CD4-positive, alpha-beta T cell treated with Interleukin-12 subunit alpha and Interleukin-12 subunit beta, for 1 hour (primary cell): ENCODE measurements around the gene SYT5.
A peak's percentile ranks its signal among the peaks of the same experiment; 100 is the strongest.
"Not testable (repeated sequence)": the region's sequence is repeated elsewhere in the genome, so short reads cannot be mapped to it uniquely, and the experiment has no call there.

ENCODE experiments used
- DNase-seq: peaks from one replicate; pipeline ENCODE4 v3.0.0-alpha.2; 2020

The SYT5 gene

GRCh38 chr19:55179606-55180484 is at the start of gene SYT5:
Gene SYT5, minus strand, starts transcription at chr19:55180289. Its CDS starts 1,248 bp downstream, at chr19:55179041.
- peak; percentile 70 for DNase-seq

GRCh38 chr19:55229789-55230182 is 49.7 kb upstream of the SYT5 start:
- no peak for DNase-seq

GRCh38 chr19:55229145-55229788 is 49.2 kb upstream of the SYT5 start:
- no peak for DNase-seq

DNA sequence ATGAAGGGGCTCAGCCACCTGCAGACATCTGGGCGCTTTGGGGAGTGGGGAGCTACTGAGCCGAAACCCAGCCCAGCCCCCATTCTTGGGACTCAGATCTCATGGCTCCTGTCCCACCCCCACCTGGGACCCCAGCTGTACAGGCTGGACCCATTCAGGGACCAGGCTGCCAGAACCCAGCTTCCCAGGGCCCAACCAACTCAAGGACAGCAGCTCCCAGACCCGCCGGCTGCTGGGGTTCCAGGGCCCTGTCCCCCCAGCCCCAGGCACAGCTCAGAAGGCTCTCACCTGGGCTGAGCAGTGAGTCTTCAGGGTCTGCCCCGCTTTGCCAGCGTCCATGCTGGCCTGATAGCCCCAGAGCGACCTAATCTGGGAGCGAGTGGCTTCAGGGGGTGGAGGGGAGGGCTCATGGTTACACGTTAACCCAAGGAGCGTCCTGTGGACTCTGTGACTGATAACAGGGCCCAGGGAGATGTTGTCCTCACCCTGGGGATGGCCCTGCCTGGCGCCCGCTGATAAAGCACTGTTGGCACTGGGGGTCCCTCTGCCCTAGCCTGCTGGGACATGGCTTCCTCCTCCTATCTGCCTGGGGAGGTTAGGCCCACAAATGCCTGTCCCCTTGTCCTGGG is 48.4 kb upstream of the SYT5 start, which contains the start of gene TMEM86B:
Gene TMEM86B, minus strand, starts transcription at position 361 of the 629 bp plus-strand sequence. Its CDS starts 22 bp downstream, at position 339.
- DNase-seq: no peak

DNA sequence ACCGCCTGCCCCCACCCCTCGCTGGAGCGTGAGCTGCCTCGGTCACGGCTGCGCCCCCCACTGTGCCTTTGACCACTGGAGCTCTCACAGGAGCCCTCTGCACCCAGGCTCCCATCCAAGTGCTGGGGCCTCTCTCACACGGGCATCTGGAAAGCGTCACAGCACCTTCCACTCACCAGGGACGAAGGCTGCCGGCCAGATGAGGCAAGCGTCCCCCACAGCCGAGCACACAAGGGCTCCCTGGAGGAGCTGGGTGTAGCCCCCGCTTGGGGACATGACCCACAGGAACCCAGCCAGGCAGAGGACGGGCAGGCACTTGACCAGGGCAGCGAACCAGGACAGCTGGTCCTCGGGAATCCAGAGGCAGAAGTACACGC is 47.9 kb upstream of the SYT5 start:
- no peak for DNase-seq

GRCh38 chr19:55227241-55228014 is 47.3 kb upstream of the SYT5 start:
- no peak for DNase-seq

DNA sequence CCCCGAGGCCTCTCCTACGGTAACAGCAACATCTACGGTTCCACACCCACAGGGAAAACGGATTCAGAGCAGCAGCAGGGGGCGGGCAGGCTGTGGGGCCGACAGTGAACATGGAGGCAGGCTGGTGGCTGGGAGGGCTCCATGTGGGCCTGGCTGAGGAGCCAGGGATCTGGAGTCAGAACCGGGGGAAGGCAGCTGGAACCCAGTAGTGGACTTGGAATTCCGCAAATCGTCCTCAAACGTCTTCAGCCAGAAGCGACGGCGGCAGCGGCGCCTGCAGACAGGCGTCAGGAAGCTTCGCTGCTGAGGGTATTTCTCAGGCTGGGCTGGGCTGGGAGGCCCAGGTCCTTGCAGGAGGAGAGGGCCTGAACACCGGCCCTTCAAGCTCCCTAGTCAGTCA is 46.7 kb upstream of the SYT5 start:
- no peak for DNase-seq

- no peak for DNase-seq
Measured at GRCh38 chr19:55226273-55226672, 46.2 kb upstream of the SYT5 start.

DNA sequence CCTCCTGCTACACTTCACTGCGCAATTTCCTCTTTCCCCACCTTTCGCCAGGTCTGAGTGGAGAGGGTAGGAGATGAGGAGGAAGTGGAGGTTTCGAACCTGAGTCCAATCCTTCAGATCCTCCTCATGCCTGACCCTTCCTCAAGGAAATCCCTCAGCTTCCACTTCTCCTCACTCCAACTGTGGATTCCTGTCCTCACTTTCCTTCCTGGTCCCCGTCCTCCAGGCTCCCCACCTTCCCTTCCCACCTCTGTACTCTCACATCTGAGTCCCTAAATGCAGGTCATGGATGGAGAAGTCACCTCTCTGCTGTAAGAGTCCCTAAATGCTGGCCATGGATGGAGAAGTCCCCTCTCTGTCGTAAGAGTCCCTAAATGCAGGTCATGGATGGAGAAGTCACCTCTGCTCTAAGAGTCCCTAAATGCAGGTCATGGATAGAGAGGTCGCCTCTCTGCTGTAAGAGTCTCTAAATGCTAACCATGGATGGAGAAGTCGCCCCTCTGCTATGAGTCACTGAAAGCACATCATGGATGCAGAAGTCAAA is 45.4 kb upstream of the SYT5 start:
- no peak for DNase-seq

GRCh38 chr19:55224679-55225414 is 44.8 kb upstream of the SYT5 start:
- not testable (repeated sequence) for DNase-seq

GRCh38 chr19:55224038-55224665 is 44.1 kb upstream of the SYT5 start:
- no peak for DNase-seq

DNA sequence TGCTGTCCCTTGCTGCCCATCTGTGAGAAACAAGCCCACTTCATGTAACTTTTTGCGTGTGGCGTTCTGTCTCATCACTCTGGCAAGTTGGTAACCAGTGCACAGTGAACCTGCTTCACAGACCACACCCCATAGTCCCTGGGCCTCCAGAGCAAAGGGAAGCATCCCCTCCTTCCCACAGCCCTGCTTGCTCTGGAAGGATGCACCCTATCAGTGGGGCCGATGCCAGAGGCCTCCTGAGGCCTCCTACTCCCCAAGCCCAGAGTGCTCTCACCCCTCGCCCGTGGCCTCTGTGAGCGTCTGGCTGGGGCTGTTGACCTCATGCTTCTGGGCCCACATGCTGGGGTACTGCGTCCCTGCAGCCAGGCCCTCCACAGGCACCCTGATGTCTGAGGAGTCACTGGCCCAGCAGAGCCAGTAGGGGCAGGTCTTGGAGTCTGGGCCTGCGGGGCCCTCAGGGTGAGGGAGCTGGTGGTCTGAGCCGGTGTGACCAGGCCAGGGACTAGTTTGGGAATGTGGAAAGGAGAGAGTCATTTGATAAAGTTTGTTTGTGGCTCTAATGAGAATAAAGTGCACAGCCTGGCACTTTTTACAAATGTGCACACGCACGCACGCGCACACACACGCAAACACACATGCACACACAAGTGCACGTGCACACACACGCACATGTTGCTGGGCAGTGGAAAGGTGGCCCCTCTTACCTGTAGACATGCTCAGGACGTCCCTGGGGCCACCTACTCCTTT is 43.4 kb upstream of the SYT5 start:
- no peak for DNase-seq

DNA sequence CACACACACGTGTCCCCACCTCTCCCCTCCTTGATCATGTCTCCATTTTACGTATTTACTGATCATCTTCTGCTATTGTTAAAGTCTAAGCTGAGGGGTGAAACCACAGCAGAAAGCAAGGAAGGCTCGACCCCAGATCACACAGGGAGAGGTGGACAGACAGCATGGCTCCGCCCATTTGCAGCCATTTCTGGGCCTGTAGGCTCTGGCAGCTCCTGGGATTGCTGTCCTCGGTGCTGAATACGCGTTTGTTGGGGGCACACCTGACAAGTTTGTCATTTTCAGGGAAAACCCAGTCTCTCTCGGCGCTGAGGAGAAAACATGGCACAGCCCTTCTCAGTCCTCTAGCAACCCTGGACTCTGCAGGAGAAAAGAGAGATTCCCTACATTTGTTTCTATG is 40.4 kb upstream of the SYT5 start:
- DNase-seq: no peak

- DNase-seq: peak; percentile 41
Measured at GRCh38 chr19:55216461-55217198, 36.5 kb upstream of the SYT5 start.

DNA sequence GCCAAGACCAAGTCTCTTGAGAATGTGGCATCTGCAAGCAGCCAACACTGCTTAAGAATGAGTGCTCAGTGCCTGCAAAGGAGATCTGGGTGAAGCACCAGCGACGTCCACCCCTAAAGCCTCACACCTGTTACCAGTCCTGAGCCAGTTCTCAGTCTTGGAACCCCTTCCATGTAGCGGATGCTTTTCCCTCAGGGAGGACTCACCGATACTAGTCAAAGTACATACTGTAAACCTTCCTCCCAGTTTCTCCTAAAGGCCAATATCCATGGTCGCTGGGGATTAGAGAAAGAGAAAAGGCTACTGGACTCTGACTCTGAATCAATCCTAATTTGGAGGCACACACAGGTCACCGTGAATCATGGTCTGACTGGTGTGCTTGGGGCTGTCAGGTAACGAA is 33.5 kb upstream of the SYT5 start:
- DNase-seq: no peak

DNA sequence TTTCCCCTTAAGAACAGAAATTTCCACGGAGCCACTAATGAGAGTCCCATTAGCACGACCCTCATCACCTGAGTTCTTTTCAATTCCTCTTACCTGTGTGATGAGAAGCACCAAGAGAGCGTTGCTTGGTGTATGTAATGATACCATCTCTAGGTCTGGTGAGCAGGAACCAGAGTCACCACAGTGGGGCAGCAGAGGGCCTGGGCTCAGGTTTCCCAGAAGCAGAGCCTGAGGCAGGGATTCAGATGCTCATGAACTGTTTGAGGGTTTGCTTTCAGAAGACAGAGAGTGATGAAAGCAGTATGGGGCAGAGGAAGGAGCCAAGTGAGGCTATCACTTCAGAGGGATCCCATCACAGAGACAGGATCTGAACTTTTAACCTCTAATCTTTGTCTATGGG is 32.4 kb upstream of the SYT5 start:
- DNase-seq: peak; percentile 47

DNA sequence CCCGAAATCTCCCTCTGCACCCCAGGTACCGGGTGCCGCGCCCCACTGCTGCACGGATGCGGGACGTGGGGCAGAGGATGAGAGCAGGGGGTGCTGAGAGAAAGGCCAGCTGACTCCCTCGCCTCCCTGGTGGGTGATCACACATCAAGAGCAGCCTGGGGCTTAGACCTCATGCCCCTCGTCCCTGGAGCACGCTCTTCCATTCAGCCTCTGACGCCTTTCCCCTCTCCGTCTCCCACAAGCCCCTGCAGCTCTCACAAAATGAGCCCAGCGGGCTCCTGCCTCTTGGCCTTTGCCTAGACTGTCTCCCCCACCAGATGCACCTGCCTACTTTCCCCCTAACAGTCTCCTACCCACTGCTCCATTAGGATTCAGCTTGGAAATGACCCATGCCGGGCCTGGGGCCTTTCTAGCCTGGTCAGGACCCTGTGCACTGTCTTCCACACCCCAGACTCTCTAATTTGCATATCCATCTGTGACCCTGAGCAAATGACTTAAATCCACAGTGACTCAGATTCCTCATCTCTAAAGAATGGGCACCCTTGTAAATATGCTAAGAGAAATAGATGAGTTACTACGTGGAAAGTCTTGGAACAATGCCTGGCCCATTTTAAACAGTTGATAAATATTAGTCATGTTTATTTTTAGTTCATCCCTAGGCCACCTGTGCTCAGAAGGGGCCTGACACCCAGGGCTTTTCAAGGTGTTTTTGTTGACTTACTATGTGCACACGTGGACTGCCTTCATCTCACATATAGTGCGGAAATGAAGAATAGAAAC is 29.8 kb upstream of the SYT5 start:
- DNase-seq: no peak

DNA sequence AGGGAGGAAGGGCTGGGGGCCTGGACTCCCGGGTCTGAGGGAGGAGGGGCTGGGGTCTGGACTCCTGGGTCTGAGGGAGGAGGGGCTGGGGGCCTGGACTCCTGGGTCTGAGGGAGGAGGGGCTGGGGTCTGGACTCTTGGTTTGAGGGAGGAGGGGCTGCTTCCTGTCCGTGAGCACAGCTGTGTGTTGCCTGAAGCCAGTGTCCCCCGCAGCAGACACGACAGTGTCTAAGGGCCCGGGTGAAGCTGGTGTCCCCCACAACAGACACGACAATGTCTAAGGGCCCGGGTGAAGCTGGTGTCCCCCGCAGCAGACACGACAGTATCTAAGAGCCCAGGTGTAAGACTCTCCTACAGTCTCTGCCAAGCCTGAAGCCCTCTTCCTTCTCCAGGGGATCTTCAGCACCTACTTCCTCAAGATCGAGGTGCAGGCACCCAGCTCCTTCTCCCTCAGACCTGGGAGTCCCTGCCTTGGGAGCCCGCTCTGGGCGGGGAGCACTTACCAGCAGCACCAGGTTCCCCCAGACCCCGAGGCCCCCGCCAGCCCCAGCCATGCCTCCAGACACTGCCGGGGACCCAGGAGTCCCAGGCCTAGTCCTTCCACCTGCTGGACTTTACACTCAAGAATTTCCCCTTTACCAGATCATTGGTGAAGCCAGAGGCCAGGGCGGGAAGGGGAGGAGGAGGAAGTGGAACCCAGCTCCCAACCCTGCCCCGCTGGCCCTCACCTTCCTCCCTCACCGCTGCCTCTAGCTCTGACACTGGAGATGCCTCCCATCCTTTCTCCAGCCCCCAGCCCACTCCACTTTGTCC is 29.0 kb upstream of the SYT5 start, which contains the start of gene PTPRH:
Gene PTPRH, minus strand, starts transcription at position 622 of the 813 bp plus-strand sequence. Its CDS starts 68 bp downstream, at position 554.
- DNase-seq: no peak
